Ovary (tissue), 3 donors: ENCODE data around the gene RPL31.

Source experiments
- CTCF ChIP-seq, 3 donors: fragments of 450-650 bp in 2 of 3; fragments of 200-600 bp in 1 of 3; IDR thresholded peaks; one replicate each; pipeline versions ENCODE4 v1.5.1 to v1.8.0; 2016 to 2022; ENCODE audit warnings: antibody characterized with exemption in 3 of 3, mild to moderate bottlenecking in 1 of 3
- EP300 ChIP-seq: sonication (generic); formaldehyde crosslinking; IDR thresholded peaks from one replicate; pipeline ENCODE4 v1.6.1; 2017; ENCODE audit warnings: antibody characterized with exemption
- POLR2A ChIP-seq: fragments of 450-650 bp; IDR thresholded peaks from one replicate; pipeline ENCODE4 v1.6.1; 2017; ENCODE audit warnings: antibody characterized with exemption, mild to moderate bottlenecking, moderate library complexity
- donor health status: DM: no; HTN: no; CAD: no.

- TF ChIP-seq CTCF (IDR thresholded peaks at IDR 0.05), result no peak
- no peak for TF ChIP-seq POLR2A
- TF ChIP-seq EP300, result no peak
Measured at GRCh38 chr2:100987974-100988373, 14.1 kb upstream of the RPL31 start.
